Glomerular visceral epithelial cell (primary cell): ENCODE data around the gene CDC42EP2.

Experiments used
- DNase-seq: peaks from one replicate; pipeline ENCODE4 v3.0.0-alpha.2; 2016; ENCODE audit errors: extremely low spot score

The CDC42EP2 gene

GRCh38 chr11:65314501-65315203, at the start of gene CDC42EP2:
Gene CDC42EP2 (plus strand): TSS chr11:65314866. CDS start chr11:65320899, 6,033 bp downstream.
- peak; percentile 88 for DNase-seq

GRCh38 chr11:65266210-65266609, 48.5 kb upstream of the CDC42EP2 start:
- DNase-seq, result no peak

GRCh38 chr11:65274735-65275682, 39.7 kb upstream of the CDC42EP2 start:
- peak; percentile 87 for DNase-seq

- no peak for DNase-seq
Measured at GRCh38 chr11:65275906-65276305, 38.8 kb upstream of the CDC42EP2 start.

- no peak for DNase-seq
Measured at GRCh38 chr11:65277631-65278277, 36.9 kb upstream of the CDC42EP2 start.

- DNase-seq, result no peak
Measured at GRCh38 chr11:65278356-65278755, 36.3 kb upstream of the CDC42EP2 start.

GRCh38 chr11:65279279-65279678, 35.4 kb upstream of the CDC42EP2 start:
- no peak for DNase-seq

- peak; percentile 90 for DNase-seq
Measured at GRCh38 chr11:65279741-65280440, 34.8 kb upstream of the CDC42EP2 start.

GRCh38 chr11:65280646-65281045, 34.0 kb upstream of the CDC42EP2 start:
- DNase-seq, result no peak

GRCh38 chr11:65286686-65287085, 28.0 kb upstream of the CDC42EP2 start:
- DNase-seq, result no peak

- no peak for DNase-seq
Measured at GRCh38 chr11:65287601-65288000, 27.1 kb upstream of the CDC42EP2 start.

GRCh38 chr11:65288706-65289536, 25.7 kb upstream of the CDC42EP2 start:
- DNase-seq, result no peak

- no peak for DNase-seq
Measured at GRCh38 chr11:65290448-65291165, 24.1 kb upstream of the CDC42EP2 start.

- DNase-seq, result no peak
Measured at GRCh38 chr11:65291613-65292012, 23.1 kb upstream of the CDC42EP2 start.

- no peak for DNase-seq
Measured at GRCh38 chr11:65292890-65293289, 21.8 kb upstream of the CDC42EP2 start.

- DNase-seq, result no peak
Measured at GRCh38 chr11:65293909-65294381, 20.7 kb upstream of the CDC42EP2 start.

GRCh38 chr11:65295001-65295400, 19.7 kb upstream of the CDC42EP2 start:
- DNase-seq, result no peak

- no peak for DNase-seq
Measured at GRCh38 chr11:65295571-65296341, 18.9 kb upstream of the CDC42EP2 start.

- no peak for DNase-seq
Measured at GRCh38 chr11:65297026-65297672, 17.5 kb upstream of the CDC42EP2 start.
